H9 (cell line): ENCODE results near the gene OOEP. TPM values are rescaled to one million over a fixed set of nuclear protein-coding genes. Genes with fewer than 3 reads are reported as not detected.
"Not testable (repeated sequence)": the region's sequence is repeated elsewhere in the genome, so short reads cannot be mapped to it uniquely, and the experiment has no call there.

Source experiments
- DNase-seq: peaks from one replicate; pipeline ENCODE4 v3.0.0-alpha.2; 2017
- H2AFZ ChIP-seq: one replicate; pipeline ENCODE4 v1.6.1; 2013; ENCODE audit warnings: mild to moderate bottlenecking, low read length, control low read depth, moderate library complexity
- H2AK5ac ChIP-seq: 2 replicates; pipeline ENCODE4 v1.6.1; 2013; ENCODE audit warnings: low read length, control low read depth, mixed read lengths; ENCODE audit not compliant: insufficient read length
- H2BK120ac ChIP-seq: one replicate; pipeline ENCODE4 v1.6.1; 2013; ENCODE audit warnings: low read depth, mild to moderate bottlenecking, low read length, control low read depth, inconsistent platforms; ENCODE audit not compliant: poor library complexity, severe bottlenecking
- H2BK12ac ChIP-seq: 2 replicates; pipeline ENCODE4 v1.6.1; 2013; ENCODE audit warnings: low read length, control low read depth, mixed read lengths, low read depth; ENCODE audit not compliant: insufficient read length
- H2BK15ac ChIP-seq: 2 replicates; pipeline ENCODE4 v1.6.1; 2013; ENCODE audit warnings: low read depth, low read length, control low read depth
- H2BK20ac ChIP-seq: one replicate; pipeline ENCODE4 v1.6.1; 2013; ENCODE audit warnings: low read depth, mild to moderate bottlenecking, low read length, control low read depth, inconsistent platforms; ENCODE audit not compliant: poor library complexity, severe bottlenecking
- H2BK5ac ChIP-seq: 2 replicates; pipeline ENCODE4 v1.6.1; 2013; ENCODE audit warnings: low read length, control low read depth, mixed read lengths; ENCODE audit not compliant: insufficient read length
- H3K14ac ChIP-seq: 2 replicates; pipeline ENCODE4 v1.6.1; 2013; ENCODE audit warnings: low read length, control low read depth; ENCODE audit not compliant: insufficient read depth
- H3K18ac ChIP-seq: 2 replicates; pipeline ENCODE4 v1.6.1; 2013; ENCODE audit warnings: low read depth, mild to moderate bottlenecking, mixed read lengths, low read length, control low read depth; ENCODE audit not compliant: insufficient read length
- H3K23ac ChIP-seq: 2 replicates; pipeline ENCODE4 v1.6.1; 2013; ENCODE audit warnings: low read length, control low read depth, mixed read lengths, low read depth; ENCODE audit not compliant: insufficient read length
- H3K23me2 ChIP-seq: 2 replicates; pipeline ENCODE4 v1.6.1; 2013; ENCODE audit warnings: low read depth, mild to moderate bottlenecking, mixed read lengths, low read length, control low read depth; ENCODE audit not compliant: insufficient read length, poor library complexity, severe bottlenecking
- H3K27ac ChIP-seq: 2 replicates; pipeline ENCODE4 v1.5.1; 2013; ENCODE audit warnings: low read length, control low read depth, mixed read lengths, low read depth; ENCODE audit not compliant: insufficient read length
- H3K27me3 ChIP-seq: 2 replicates; pipeline ENCODE4 v1.6.1; 2013; ENCODE audit warnings: low read length, control low read depth, inconsistent platforms; ENCODE audit not compliant: insufficient read depth
- H3K4ac ChIP-seq: 2 replicates; pipeline ENCODE4 v1.6.1; 2013; ENCODE audit warnings: low read depth, mild to moderate bottlenecking, control low read depth, inconsistent platforms, low read length, moderate library complexity
- H3K4me1 ChIP-seq: 2 replicates; pipeline ENCODE4 v1.6.1; 2013; ENCODE audit warnings: low read length, control low read depth, inconsistent platforms; ENCODE audit not compliant: insufficient read depth
- H3K4me2 ChIP-seq: 2 replicates; pipeline ENCODE4 v1.6.1; 2013; ENCODE audit warnings: low read length, control low read depth, mixed read lengths; ENCODE audit not compliant: insufficient read length, insufficient read depth
- H3K56ac ChIP-seq: 2 replicates; pipeline ENCODE4 v1.6.1; 2013; ENCODE audit warnings: low read depth, mild to moderate bottlenecking, mixed read lengths, low read length, control low read depth; ENCODE audit not compliant: insufficient read length
- H3K79me1 ChIP-seq: 2 replicates; pipeline ENCODE4 v1.6.1; 2013; ENCODE audit warnings: low read depth, mild to moderate bottlenecking, moderate library complexity, low read length, control low read depth, inconsistent platforms; ENCODE audit not compliant: insufficient read depth, poor library complexity, severe bottlenecking
- H3K79me2 ChIP-seq: 2 replicates; pipeline ENCODE4 v1.6.1; 2013; ENCODE audit warnings: low read length, control low read depth, inconsistent platforms; ENCODE audit not compliant: insufficient read depth
- H3K9ac ChIP-seq: 2 replicates; pipeline ENCODE4 v1.6.1; 2013; ENCODE audit warnings: low read length, control low read depth, mixed read lengths; ENCODE audit not compliant: insufficient read length; ENCODE audit errors: extremely low read depth
- H3K9me3 ChIP-seq: one replicate; pipeline ENCODE4 v1.6.1; 2013; ENCODE audit warnings: low read depth, low read length, inconsistent platforms; ENCODE audit not compliant: control insufficient read depth
- H3T11ph ChIP-seq: one replicate; pipeline ENCODE4 v1.6.1; 2013; ENCODE audit warnings: mild to moderate bottlenecking, low read length, control low read depth, inconsistent platforms
- H4K20me1 ChIP-seq: one replicate; pipeline ENCODE4 v1.6.1; 2013; ENCODE audit not compliant: control insufficient read depth, insufficient read length, insufficient read depth
- H4K5ac ChIP-seq: 2 replicates; pipeline ENCODE4 v1.6.1; 2013; ENCODE audit warnings: low read depth, mild to moderate bottlenecking, mixed read lengths, low read length, control low read depth; ENCODE audit not compliant: insufficient read length
- H4K8ac ChIP-seq: replicated peaks from 2 replicates; pipeline ENCODE4 v1.6.1; 2013; ENCODE audit warnings: low read length, control low read depth, mixed read lengths, low read depth; ENCODE audit not compliant: insufficient read length
- H4K91ac ChIP-seq: 2 replicates; pipeline ENCODE4 v1.6.1; 2013; ENCODE audit warnings: low read depth, mild to moderate bottlenecking, moderate library complexity, mixed read lengths, low read length, control low read depth; ENCODE audit not compliant: insufficient read length
- H3K27ac Mint-ChIP-seq, 3 experiments: 2 replicates in 2 of 3; 3 replicates in 1 of 3; pipeline ENCODE4 v1.8.0; 2020 to 2021; ENCODE audit warnings: mixed read lengths in 3 of 3, mild to moderate bottlenecking in 1 of 3, moderate library complexity in 1 of 3
- H3K27me3 Mint-ChIP-seq: 2 replicates; pipeline ENCODE4 v1.8.0; 2021; ENCODE audit warnings: low read depth, mild to moderate bottlenecking, moderate library complexity, mixed read lengths
- H3K36me3 Mint-ChIP-seq, 3 experiments: 2 replicates in 2 of 3; 3 replicates in 1 of 3; pipeline ENCODE4 v1.8.0; 2020 to 2021; ENCODE audit warnings: low read depth in 3 of 3, mixed read lengths in 3 of 3; ENCODE audit not compliant: insufficient read depth in 1 of 3
- H3K4me1 Mint-ChIP-seq, 2 experiments: 2 replicates each; pipeline ENCODE4 v1.8.0; 2020; ENCODE audit warnings: mixed read lengths in 2 of 2
- H3K4me3 Mint-ChIP-seq, 2 experiments: 2 replicates in 1 of 2; 3 replicates in 1 of 2; pipeline ENCODE4 v1.8.0; 2020 to 2021; ENCODE audit warnings: mild to moderate bottlenecking in 2 of 2, mixed read lengths in 2 of 2, moderate library complexity in 1 of 2
- H3K9me3 Mint-ChIP-seq, 2 experiments: 2 replicates in 1 of 2; 3 replicates in 1 of 2; pipeline ENCODE4 v1.8.0; 2020; ENCODE audit warnings: mild to moderate bottlenecking in 2 of 2, mixed read lengths in 2 of 2, moderate library complexity in 1 of 2
- WGBS: extraction: QIAGEN DNeasy Blood & Tissue Kit; methylation state at CpG from one replicate; pipeline ENCODE4 v1.1.7; 2013; ENCODE audit warnings: missing lambda C conversion rate, low lambda C conversion rate, mixed read lengths; ENCODE audit not compliant: insufficient read length; ENCODE audit errors: extremely low coverage; 5-methylcytosine and 5-hydroxymethylcytosine counted together
- total RNA-seq: library from RNA; stranded (reverse); gene quantifications from 2 replicates; pipeline ENCODE4 v1.2.1, GENCODE V29; 2021
- TF ChIP-seq, protein P1 (sequence below): fragments of 200-600 bp; sonication (generic); conservative IDR thresholded peaks from 3 replicates; pipeline ENCODE4 v1.8.0; 2021; ENCODE audit warnings: antibody characterized with exemption, mild to moderate bottlenecking

OOEP gene
- total RNA-seq, 1 experiment from 2014 or later, result not detected

DNA sequence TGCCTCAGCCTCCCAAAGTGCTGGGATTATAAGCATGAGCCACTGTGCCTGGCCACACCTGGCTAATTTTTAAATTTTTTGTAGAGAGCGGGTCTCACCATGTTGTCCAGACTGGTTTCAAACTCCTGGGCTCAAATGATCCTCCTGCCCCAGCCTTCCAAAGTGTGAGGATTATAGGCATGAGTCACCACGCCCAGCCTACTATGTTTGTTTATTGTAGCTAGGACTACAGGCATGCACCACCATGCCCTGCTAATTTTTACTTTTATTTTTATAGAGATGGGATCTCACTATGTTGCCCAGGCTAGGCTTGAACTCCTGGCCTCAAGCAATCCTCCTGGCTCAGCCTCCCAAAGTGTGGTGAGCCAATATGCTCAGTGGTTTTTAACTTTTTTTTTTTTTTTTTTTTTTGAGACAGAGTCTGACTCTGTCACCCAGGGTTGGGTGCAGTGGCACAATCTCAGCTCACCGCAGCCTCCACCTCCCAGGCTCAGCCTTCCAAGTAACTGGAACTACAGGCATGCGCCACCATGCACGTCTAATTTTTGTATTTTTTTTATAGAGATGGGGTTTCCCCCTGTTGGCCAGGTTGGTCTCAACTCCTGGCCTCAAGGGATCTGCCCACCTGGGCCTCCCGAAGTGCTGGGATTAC, 12.9 kb upstream of the OOEP start:
- H3K4ac ChIP-seq, result no peak overlapping the region
- Mint-ChIP-seq H3K27me3 (no peaks in the 10 kb centered on the region; the same call in 1 of the 2 replicates), H3K4me1 (no peaks in the 10 kb centered on the region; a peak in 1 of 4 replicates), H3K27ac (no peak overlapping the region), H3K36me3 (no peaks in the 10 kb centered on the region), H3K4me3 (no peak overlapping the region), H3K9me3 (no peaks in the 10 kb centered on the region)
- no peak overlapping the region for H2BK15ac ChIP-seq
- WGBS, result no CpG with 5 or more reads among the region's 6 CpGs
- no peak overlapping the region for H3K14ac ChIP-seq
- H3K27ac ChIP-seq, result no peak overlapping the region
- H3K23me2 ChIP-seq, result no peaks in the 10 kb centered on the region
- no peak overlapping the region for H4K8ac ChIP-seq
- no peak overlapping the region for H4K5ac ChIP-seq
- no peaks in the 10 kb centered on the region for H3K4me1 ChIP-seq
- no peak overlapping the region for H2BK20ac ChIP-seq
- H2AK5ac ChIP-seq, result no peak overlapping the region
- no peak overlapping the region for H2AFZ ChIP-seq
- H4K91ac ChIP-seq, result no peak overlapping the region
- H3T11ph ChIP-seq, result no peak overlapping the region
- no peaks in the 10 kb centered on the region for H3K27me3 ChIP-seq
- no peak overlapping the region for H3K56ac ChIP-seq
- H3K23ac ChIP-seq, result no peak overlapping the region
- no peaks in the 10 kb centered on the region for H3K79me1 ChIP-seq
- TF ChIP-seq, protein P1, sequence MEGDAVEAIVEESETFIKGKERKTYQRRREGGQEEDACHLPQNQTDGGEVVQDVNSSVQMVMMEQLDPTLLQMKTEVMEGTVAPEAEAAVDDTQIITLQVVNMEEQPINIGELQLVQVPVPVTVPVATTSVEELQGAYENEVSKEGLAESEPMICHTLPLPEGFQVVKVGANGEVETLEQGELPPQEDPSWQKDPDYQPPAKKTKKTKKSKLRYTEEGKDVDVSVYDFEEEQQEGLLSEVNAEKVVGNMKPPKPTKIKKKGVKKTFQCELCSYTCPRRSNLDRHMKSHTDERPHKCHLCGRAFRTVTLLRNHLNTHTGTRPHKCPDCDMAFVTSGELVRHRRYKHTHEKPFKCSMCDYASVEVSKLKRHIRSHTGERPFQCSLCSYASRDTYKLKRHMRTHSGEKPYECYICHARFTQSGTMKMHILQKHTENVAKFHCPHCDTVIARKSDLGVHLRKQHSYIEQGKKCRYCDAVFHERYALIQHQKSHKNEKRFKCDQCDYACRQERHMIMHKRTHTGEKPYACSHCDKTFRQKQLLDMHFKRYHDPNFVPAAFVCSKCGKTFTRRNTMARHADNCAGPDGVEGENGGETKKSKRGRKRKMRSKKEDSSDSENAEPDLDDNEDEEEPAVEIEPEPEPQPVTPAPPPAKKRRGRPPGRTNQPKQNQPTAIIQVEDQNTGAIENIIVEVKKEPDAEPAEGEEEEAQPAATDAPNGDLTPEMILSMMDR, result no peak
- no peaks in the 10 kb centered on the region for H4K20me1 ChIP-seq
- no peak overlapping the region for H3K4me2 ChIP-seq
- no peaks in the 10 kb centered on the region for H3K79me2 ChIP-seq
- no peak overlapping the region for H3K18ac ChIP-seq
- H2BK5ac ChIP-seq, result no peak overlapping the region
- no peak overlapping the region for H3K9ac ChIP-seq
- H3K9me3 ChIP-seq, result no peaks in the 10 kb centered on the region
- no peak for DNase-seq
- no peak overlapping the region for H2BK120ac ChIP-seq
- H2BK12ac ChIP-seq, result no peak overlapping the region

- not testable (repeated sequence) for H2BK15ac ChIP-seq, H2AFZ ChIP-seq, H3K79me2 ChIP-seq, H3T11ph ChIP-seq, H4K91ac ChIP-seq, H3K23me2 ChIP-seq, H3K27me3 Mint-ChIP-seq, H2BK5ac ChIP-seq, H3K9me3 Mint-ChIP-seq, H3K27ac ChIP-seq, H3K4me2 ChIP-seq, H3K14ac ChIP-seq, H3K79me1 ChIP-seq, H3K56ac ChIP-seq, H3K9me3 ChIP-seq, H4K20me1 ChIP-seq, H2BK20ac ChIP-seq, H2BK120ac ChIP-seq, H4K5ac ChIP-seq, H3K18ac ChIP-seq, H3K4ac ChIP-seq, H3K4me1 ChIP-seq, H3K36me3 Mint-ChIP-seq, H3K4me3 Mint-ChIP-seq, H3K23ac ChIP-seq, H3K27me3 ChIP-seq, H2AK5ac ChIP-seq, H3K4me1 Mint-ChIP-seq, H2BK12ac ChIP-seq, H4K8ac ChIP-seq, H3K9ac ChIP-seq, DNase-seq
- H3K27ac Mint-ChIP-seq, result peak overlapping the region in 1 of 3 experiments; percentile 90; a peak in 1 of 7 replicates
- no CpG with 5 or more reads among the region's 10 CpGs for WGBS
Observed at GRCh38 chr6:73381531-73381930, 11.8 kb upstream of the OOEP start.
